AG10803 (cell line): ENCODE results near the gene SPACA1.

ENCODE experiments used
- DNase-seq: peaks from one replicate; pipeline ENCODE4 v3.0.0; 2010; ENCODE audit warnings: low read depth
- H3K4me3 ChIP-seq: 2 replicates; pipeline ENCODE4 v1.5.1; 2011; ENCODE audit warnings: mild to moderate bottlenecking, low read length, control low read depth
- TF ChIP-seq, protein P1 (sequence below): conservative IDR thresholded peaks from 2 replicates; pipeline ENCODE4 v1.5.1; 2011; ENCODE audit warnings: mild to moderate bottlenecking, low read length, control low read depth, inconsistent platforms

The SPACA1 gene

DNA sequence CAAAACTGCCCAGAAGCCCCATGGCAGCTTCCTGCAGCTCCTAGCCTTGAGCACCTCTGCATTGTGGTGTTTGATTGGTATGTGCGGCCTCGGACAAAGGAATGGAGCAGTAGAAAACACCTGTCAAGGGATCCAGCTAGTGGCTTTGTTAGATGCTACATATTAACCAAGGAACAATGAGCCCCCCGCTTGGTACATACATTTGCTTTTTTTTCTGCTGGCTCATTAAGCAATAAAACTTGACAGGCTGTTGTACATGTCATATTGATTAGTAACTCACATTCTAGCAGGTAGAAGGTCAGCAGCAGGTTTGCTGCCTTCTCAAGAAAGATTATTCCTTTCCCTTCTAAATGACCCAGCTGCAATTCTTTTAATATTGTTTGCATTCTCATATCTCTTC is 937 bp downstream of the SPACA1 start:
- TF ChIP-seq, protein P1, sequence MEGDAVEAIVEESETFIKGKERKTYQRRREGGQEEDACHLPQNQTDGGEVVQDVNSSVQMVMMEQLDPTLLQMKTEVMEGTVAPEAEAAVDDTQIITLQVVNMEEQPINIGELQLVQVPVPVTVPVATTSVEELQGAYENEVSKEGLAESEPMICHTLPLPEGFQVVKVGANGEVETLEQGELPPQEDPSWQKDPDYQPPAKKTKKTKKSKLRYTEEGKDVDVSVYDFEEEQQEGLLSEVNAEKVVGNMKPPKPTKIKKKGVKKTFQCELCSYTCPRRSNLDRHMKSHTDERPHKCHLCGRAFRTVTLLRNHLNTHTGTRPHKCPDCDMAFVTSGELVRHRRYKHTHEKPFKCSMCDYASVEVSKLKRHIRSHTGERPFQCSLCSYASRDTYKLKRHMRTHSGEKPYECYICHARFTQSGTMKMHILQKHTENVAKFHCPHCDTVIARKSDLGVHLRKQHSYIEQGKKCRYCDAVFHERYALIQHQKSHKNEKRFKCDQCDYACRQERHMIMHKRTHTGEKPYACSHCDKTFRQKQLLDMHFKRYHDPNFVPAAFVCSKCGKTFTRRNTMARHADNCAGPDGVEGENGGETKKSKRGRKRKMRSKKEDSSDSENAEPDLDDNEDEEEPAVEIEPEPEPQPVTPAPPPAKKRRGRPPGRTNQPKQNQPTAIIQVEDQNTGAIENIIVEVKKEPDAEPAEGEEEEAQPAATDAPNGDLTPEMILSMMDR, result no peak
- H3K4me3 ChIP-seq, result no peak overlapping the region
- no peak for DNase-seq

- H3K4me3 ChIP-seq, result no peak overlapping the region
- DNase-seq, result peak; percentile 11
- TF ChIP-seq, protein P1, result no peak
Measured at GRCh38 chr6:88050140-88050818, 2.6 kb downstream of the SPACA1 start.

DNA sequence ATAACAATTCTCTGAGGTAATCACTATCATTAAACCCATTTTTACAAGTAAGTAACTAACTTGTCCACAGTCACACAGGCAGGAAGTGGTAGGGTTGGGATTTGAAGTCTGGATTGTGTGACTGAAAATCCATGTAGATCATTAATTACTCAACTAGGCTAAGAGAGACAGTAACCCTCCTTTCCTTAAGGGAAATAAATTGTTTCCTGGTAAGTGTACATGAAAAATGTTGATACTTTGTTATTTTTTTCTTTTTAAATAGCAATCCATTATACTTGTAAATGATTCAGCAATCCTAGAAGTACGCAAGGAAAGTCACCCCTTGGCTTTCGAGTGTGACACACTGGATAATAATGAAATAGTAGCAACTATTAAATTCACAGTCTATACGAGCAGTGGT is 11.6 kb downstream of the SPACA1 start:
- TF ChIP-seq, protein P1, result no peak
- no peak overlapping the region for H3K4me3 ChIP-seq
- no peak for DNase-seq

DNA sequence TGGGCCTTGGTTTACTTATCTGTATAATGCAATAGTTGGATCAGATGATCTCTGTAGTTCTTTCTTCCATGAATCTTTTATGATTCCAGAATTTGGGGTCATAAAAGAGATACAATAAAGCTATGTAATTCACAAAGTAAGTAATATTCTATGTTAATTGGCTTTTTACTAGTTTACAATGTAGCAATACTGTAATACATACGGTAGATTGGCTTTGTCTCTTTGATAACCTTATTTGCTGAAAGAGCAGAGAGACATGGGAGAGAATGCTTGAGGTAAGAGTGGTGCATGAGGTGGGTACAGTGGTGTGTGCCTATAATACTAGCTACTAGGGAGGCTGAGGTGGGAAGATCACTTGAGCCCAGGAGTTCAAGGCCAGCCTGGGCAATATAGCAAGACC is 14.7 kb downstream of the SPACA1 start:
- DNase-seq, result no peak
- TF ChIP-seq, protein P1, result no peak
- no peak overlapping the region for H3K4me3 ChIP-seq

GRCh38 chr6:88072462-88072861 is 24.8 kb downstream of the SPACA1 start:
- TF ChIP-seq, protein P1, result no peak
- no peak for DNase-seq
- no peak overlapping the region for H3K4me3 ChIP-seq

DNA sequence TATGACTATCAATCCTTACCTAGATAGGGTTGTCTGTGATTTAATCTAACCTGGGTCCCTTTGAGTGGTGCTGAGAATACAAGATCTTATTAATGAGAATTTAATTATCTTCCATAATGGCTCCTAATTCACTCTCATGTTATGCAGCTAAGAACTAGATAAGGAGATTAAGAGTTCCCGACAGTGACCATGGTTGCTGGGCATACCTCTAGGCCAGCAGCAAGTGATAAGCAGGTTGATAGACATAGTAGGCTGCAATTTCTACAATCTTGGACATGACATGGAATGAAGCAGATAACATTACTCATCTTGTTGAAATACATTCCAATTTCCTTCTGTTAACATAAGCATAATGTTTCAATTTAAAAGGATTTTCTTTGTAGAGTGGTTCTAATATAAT is 27.1 kb downstream of the SPACA1 start:
- TF ChIP-seq, protein P1, result no peak
- no peak for DNase-seq

DNA sequence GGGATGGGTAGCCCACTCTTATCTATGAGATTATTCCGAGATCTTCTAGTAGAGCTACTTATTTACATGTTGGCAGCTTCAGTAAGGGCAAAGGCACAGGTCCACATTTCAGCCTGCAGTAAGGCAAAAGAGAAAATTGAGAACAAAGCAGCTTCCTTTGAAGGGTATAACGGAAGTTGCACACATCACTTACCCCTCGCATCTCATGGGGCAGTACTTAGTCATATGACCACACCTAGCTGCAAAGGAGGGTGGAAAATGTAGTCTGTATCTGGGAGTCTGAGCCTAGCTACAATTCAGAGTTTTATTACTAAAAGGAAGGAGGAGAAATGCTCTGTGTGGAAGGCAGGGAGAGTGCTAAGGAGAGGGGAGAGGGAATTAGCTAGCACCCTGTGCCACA is 29.7 kb downstream of the SPACA1 start:
- TF ChIP-seq, protein P1, result no peak
- DNase-seq, result no peak
- H3K4me3 ChIP-seq, result no peak overlapping the region

More for the DNA sequence above, 27.1 kb downstream of the SPACA1 start:
- no peak overlapping the region for H3K4me3 ChIP-seq
